DMS153 (cell line): ENCODE results near the gene MLXIP.

Source experiments
- DNase-seq: peaks from one replicate; lab custom pipeline; 2025; lab: John Stamatoyannopoulos, UW

Gene MLXIP

DNA sequence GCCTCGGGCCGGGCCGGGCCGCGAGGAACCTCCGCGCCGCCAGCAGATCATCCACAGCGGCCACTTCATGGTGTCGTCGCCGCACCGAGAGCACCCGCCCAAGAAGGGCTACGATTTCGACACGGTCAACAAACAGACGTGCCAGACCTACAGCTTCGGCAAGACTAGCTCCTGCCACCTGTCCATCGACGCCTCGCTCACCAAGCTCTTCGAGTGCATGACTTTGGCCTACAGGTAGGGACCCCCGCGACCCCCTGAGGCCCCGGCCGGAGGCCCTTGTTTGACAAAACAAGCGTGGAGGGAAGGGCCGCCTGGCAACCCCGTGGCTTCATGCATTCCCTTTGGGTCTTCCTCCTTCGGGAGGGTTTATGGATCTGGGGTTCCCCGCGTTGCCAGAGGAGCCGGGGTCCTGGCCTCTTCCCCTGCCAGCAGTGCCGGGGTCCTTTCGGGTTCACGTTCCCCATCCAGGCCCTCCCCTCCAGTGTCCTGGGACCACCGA is 526 bp downstream of the MLXIP start:
- DNase-seq = no peak

DNA sequence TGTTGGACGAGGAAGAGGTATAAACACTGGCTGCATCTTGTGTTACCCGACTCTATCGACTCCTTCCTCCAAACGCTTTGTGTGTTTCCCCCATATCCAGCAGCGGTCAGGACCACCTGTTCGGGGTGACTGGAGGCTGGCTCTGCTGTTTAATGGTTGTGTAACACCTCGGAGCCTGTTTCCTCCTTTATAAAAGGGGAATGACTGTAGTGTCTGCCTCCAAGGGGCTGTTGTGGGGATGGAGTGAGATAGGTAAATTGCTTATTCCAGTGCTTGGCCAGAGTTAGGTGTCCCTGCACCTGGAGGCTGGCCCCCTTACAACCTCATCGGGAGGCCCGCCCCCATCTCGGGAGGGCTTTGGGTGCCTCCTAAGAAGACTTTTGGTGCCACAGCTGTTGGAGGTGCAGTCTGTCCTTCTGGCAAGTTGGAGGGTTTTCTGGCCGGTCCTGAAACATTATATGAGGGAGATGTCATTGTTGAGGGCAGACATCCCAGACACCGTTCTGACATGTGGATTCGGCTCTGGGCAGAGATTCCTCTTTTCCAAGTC is 1.1 kb downstream of the MLXIP start:
- no peak for DNase-seq

DNA sequence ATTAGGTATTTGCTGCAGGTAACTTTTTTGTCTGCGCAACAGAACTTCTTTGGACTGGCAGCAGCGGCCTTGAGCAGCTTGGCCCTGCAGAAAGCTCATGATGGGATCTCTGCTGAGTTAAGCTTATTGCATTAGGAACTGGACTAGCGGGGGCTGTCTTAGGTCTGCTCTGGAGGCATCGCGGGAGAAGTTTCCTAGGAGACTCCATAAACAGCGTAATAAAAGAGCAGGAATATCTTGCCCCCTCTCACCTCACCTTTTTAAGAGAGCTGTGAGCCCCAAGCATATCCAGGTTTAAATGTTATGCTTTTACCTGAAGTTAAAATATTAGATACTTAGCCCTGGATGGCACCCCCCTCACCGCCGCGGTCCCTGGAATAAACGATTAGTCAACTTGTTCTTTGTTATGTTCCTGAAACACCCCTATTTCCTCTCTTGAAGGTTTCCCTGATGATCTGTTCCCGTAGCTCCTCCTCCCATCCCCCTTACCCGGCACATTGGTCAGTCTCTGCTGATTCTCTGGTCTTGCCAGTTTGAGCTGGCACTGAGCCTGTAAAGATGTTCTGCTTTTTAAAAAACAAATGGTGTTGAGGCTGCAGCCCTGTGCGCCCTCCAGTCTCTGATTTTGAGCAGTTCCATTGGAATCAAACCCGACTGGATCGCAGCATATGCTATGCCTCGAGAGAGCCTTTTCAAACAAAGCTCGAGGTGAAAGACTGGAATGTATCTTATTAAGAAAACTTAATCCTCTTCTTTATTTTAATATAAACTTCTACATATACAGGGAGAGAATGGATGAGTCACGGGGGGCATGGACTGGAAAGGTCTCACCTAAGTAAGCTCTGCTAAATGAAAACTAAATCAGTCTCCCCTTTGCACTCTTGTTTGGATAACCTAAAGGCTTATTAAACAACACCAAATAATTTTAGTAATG is 1.9 kb downstream of the MLXIP start:
- DNase-seq = peak; percentile 18

DNA sequence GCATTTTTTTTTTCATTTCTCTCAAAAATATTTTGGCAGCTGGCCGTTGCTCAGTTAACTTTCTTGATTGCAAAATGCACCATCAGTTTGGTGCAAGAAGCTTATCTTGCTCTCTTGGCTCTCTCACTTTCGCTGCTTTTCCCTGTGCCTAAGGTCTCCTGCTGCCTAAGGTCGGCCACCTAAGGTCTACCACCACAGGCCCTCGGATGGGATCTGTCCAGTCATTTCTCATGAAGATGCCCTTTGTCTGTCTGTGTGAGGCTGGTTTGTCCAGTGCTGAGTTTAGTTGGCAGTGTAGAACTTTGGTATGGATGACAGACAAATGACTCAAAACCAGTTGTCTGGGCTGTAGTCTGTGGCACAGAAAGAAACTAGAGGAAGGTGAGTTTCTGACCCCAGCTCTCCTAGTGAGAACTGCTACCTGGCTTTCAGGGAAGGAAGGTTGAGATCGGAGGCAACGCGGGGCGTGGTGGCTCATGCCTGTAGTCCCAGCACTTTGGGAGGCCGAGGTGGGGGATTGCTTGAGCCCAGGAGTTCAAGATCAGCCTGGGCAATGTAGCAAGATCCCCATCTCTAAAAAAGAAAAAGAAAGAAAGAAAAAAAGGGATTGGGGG is 2.6 kb downstream of the MLXIP start:
- DNase-seq = no peak

DNA sequence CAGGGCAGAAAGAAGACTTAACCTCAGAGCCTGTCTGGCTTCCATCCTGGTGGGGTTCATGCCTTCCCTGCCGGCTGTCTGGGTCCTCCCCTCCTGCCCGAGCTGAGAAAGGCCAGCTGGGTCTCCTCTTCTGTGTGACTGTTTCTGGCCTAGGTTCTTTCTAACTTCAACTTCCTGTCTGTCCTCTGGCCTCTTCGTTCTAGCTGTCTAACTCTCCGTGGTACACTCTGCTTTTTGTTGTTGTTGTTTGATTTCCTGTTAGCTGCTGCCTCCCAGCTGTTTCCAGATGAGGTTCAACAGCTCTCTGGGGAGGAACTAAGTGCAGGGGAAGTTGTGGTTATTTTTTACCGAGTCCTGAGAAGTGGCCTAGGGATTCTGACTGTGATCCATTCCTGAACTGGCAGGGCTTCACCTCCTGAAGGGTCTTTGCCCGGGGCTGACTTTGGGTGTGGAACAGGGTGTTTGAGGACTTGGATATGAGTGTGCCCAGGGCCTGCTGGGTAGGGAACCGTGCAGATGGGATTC is 3.2 kb downstream of the MLXIP start:
- peak; percentile 22 for DNase-seq

DNA sequence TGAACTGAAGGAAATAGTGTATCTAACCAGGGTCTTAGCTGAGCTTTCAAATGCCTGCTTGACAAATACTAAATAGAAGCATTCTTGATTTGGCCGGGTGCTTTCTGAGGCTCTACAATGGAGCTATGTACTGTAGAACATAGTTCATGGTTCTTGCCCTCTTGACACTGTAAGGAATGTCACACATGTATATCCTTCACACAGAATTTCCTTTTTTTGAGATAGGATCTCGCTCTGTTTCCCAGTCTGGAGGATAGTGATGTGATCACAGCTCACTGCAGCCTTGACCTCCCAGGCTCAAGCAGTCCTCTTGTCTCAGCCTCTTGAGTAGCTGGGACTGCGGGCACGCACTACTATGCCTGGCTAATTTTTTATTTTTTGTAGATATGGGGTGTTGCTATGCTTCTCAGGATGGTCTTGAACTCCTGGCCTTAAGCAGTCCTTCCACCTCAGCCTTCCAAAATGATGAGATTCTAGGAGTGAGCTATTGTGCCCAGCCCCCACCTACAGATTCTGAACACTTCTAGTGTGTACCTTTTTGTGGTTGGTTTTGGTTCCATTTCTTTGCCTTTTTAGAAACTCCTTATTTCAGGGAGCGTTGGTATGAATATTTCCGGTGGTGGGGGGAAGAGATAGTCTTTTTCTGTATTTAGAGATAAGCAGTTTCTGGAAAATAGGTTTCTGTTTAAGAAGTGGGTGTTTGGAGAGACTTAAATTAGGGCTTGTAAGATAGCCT is 4.2 kb downstream of the MLXIP start:
- no peak for DNase-seq

DNA sequence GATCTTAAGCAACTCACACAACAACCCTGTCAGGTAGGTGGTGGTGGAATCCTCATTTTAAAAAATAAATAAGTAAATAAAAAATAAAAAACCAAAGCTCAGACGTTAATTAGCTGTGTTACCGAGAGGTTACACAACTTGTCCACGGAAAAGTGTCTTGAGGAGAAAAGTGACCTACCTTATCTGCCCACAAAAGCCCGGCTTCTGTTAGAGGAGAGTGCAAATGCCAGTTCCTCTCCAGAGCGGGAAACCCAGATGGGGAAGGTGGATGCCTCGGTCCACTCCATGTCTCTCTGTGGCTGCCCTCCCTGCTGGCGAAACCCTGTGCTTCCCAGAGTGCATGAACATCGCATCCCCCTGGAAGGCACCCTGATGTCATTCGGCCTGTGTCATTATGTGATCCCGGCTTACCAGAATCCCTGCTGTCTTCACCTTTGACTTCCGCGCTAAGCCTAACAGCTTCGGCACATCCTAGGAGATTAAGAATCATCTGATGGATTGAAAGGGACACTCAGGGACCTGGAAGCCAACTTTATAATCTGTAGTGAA is 6.4 kb downstream of the MLXIP start:
- no peak for DNase-seq

DNA sequence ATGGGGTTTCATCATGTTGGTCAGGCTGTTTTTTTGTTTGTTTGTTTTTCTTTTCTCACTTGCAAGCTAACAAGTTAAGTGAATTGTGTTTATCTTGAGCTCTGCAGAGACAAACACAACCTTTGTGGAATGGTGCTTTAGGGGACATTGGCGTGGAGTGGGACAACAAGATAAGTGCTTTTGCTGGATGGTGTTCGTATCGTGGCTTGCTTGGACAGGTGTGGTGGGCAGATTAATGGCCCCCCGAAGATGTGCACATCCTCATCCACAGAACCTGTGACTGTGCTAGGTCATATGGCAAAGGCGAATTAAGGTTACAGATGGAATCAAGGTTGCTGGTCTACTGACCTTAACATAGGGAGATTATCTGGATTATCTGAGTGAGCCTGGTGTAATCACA is 7.0 kb downstream of the MLXIP start:
- no peak for DNase-seq

DNA sequence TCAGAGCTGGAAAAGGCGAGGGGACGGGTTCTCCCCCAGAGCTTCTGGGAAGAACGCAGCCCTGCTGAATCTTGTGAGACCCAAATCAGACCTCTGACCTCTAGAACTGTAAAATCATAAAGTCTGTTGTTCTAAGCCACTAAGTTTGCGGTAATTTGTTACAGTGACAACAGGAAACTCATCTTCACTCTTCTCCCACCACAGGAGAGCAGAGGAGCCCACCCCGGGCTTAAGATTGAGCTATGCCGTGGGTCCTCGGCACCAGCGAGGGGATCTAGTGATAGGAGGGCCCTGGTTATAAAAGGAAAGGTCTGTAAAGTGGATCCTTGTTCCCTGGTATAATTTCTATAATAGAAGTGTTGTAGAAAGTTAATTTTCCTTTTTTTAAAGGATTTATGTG is 7.6 kb downstream of the MLXIP start:
- DNase-seq = no peak

DNA sequence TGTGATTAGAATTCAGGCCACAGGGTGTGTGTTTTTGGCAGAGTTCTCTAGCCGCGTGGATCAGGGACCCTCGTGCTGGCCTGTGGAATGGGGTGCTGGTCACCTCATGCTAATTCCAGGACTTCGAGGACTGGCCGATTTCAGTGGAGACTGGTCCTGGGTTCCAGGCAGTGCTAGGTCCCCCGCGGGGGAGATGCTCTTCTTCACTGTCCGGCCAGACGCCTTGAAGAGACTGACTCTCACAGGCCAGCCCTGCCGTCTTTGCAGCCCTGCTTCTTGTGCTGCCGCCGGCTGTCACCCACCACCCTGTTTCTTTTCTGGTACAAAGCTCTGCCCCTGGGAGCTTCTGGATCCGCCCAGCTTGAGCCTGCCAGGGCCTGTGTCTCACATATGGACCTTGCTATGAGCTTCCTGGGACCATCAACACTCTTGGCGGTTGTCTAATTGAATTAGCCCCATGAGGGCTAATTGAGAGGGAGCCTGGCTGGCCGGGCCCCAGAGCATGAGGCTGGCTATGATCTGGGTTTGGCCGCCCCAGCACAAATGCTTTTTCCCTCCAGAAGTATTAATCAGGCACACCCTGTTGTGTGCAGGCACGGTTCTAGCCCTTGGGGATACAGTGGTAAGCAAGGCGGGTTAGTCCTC is 8.2 kb downstream of the MLXIP start:
- no peak for DNase-seq

DNA sequence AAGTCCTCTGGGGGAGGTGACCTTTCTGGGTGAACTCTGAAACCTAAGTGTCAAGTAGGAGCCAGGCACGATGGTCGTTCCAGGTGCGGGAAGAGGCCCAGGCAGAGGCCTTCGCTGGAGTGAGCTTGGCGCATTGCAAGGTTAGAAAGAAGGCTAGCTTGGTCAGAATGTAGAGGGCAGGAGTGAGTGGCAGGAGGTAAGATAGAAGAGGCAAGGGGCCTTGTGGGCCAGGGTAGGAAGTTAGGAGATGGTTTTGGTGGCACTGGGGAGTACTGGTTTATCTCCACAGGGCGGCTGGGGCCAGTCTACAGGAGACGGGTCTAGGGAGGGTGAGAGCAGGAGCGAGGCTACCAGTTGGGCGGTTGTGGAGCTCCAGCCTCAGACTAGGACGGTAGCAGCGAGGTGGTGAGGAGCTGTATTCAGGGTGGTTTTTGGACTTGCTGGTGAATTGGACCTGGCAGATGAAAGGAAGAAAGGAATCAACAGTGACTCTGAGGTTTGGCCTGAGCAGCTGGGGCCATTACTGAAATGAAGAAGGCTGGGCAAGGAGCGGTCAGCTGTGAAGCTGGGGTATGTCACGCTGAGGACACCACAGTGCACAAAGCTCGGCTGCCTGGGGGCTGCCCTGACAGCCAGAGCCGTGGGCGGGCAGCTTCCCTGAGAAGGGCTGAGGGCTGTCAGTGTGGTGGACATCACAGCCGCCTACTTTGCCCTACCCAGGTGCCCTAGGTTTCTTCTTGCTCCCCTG is 9.0 kb downstream of the MLXIP start:
- DNase-seq = no peak

DNA sequence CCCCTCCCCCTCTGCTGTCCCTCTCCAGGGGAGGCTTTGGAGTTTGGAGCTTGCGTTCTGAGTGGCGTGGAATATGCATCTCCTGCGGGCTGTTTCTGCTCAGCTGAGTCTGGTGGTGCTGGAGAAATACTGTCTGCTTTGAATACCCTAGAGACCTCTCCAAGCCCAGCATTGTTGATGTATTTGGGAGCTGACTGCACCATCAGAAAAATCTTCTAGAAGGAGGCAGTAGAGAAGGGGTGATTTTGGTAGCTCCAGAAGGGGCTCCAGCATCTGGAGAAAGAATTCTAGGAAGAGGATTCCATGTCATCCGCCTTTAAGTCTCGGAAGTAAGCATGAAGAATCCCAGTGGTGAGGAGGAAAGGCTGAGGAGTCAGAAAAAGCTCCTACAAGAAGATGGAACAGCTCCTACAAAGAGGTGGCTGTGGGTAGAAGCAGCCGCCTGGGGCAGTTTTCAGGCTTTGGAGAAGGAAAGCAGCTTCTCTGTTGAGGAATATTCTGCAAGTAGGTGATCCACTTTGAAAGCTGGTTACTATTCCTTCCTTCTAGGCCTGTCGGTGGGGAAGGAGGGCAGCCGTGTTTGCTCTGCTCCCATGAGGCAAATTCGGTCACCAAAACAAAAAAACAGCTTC is 9.7 kb downstream of the MLXIP start:
- no peak for DNase-seq

DNA sequence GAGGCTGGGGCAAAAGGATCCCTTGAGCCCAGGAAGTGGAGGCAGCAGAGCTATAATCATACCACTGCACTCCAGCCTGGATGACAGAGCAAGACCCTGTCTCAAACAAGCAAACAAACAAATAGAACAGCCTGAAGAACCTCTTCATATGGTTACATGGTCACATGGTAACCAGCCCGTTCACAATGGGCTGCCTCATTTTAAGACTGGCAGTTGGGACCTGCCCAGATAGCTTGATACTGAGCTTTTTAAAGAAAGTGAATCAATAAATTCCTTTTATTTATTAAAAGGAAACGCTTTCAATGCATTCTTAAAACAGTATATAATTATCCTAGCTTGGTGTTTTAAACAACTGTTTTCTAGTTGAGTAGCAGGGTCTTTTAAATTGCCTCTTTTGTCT is 10.5 kb downstream of the MLXIP start:
- peak; percentile 29 for DNase-seq

DNA sequence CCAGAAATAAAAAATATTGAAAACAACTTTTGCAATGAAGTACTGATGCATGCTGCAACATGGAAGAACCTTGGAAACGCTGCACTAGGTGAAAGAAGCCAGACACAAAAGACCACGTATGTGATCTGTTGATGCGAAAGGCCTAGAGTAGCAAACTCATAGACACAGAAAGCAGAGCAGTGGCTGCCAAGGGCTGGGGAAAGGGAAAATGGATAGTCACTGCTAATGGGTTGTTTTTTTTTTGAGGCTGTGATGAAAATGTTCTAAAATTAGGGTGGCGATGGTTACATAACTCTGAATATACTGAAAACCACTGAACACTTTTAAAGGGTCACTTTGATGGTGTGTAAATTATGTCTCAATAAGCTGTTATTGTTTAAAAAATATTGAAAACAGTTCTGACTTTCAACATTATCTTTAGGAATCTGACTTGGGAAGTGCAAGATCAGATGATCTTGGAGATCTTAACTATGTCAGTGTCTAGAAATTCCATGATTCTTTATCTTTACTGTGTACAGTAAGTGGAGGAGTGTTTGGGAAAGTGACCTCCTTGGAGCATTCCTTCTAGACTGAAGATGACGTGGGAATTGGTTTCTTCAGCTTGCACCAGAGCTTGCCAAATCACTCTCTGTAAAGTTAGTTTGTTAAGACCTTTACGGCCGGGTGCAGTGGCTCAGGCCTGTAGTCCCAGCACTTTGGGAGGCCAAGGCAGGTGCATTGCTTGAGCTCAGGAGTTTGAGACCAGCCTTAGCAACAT is 12.4 kb downstream of the MLXIP start:
- no peak for DNase-seq

DNA sequence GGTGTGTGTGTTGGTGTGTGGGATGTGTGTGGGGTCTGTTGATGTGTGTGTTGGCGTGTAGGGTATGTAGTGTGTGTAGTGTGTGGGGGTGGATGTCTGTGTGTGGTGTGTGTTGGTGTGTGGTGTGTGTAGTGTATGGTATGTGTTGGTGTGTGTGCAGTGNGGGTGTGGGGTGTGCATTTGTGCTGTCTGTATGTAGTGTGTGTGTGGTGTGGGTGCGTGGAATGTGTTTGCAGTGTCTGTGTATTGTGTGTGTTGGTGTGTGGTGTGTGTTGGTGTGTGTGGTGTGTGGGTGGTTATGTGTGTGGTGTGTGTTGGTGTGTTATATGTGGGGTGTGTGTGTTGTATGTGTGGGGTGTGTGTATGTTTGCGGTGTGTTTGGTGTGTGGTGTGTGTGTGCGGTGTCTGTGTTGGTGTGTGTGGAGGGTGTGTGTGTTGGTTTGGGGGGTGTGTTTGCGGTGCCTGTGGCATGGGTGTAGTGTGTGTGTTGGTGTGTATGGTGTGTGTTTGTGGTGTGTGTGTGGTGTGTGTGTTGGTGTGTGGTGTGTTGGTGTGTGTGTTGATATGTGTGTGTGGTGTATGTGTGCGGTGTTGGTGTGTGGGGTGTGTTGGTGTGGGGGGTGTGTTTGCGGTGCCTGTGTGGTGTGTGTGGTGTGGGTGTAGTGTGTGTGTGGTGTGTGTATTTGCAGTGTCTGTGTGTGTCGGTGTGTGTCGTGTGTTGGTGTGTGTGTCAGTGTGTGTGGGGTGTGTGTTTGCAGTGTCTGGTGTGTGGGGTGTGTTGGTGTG is 14.7 kb downstream of the MLXIP start:
- no peak for DNase-seq

DNA sequence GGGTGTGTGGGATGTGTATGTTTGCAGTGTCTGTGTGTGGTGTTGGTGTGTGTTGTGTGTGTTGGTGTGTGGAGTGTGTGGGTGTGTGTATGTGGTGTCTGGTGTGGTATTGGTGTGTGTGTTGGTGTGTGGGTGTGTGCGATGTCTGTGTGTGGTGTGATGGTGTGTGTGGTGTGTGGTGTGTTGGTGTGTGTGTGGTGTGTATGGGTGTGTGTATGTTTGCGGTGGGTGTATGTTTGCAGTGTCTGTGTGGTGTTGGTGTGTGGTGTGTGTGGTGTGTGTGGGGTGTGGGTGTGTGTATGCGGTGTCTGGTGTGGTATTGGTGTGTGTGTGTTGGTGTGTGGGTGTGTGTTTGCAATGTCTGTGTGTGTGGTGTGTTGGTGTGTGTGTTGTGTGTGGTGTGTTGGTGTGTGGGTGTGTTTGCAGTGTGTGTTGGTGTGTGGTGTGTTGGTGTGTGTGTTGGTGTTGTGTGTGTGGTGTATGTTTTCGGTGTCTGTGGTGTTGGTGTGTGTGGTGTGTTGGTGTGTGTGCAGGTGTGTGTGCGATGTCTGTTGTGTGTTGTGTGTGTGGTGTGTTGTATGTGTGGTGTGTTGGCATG is 15.7 kb downstream of the MLXIP start:
- no peak for DNase-seq

DNA sequence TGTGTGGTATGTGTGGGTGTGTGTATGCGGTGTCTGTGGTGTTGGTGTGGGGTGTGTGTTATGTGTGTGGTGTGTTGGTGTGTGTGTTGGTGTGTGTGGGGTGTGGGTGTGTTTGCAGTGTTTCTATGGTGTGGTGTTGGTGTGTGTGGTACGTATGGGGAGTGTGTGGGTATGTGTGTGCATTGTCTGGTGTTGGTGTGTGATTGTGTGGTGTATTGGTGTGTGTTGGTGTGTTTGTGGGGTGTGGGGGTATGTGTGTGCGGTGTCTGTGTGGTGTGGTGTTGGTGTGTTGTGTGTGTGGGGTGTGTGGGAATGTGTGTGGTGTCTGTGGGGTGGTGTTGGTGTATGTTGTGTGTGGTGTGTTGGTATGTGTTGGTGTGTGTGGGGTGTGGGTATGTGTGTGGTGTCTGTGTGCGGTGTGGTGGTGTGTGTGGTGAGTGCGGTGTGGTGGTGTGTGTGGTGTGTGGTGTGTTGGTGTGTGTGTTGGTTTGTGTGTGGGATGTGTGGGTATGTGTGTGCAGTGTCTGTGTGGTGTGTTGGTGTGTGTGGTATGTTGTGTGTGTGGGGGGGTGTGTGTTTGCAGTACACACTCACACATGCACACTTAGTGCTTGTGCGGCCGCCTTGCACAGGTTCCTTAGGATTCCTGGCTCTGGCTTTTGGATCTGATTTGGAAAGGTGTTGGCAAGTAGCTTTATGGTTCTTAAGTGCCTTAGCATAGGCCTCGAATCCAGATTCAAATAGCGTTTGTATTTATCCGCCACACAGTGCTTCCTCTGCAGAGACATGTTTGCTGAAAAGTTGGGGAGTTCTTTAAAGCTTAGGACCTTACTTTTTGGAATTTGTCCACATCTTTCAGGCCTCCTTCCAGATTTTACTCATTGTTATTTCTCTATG is 16.4 kb downstream of the MLXIP start:
- peak; percentile 30 for DNase-seq
